HG02981 (cell line): Measurements from ENCODE around the gene ADAT3.

ENCODE experiments used
- ATAC-seq: cut with Tn5 transposase; IDR thresholded peaks from one replicate; pipeline ENCODE4 v1.9.1; 2021; ENCODE audit warnings: mild to moderate bottlenecking, moderate library complexity; ENCODE audit not compliant: unreplicated experiment

ADAT3 gene

GRCh38 chr19:1905110-1905862 lies at the start of gene ADAT3, which contains the start of gene SCAMP4:
Gene ADAT3 (plus strand): TSS chr19:1905399. CDS start chr19:1912048, 6,649 bp downstream.
Gene SCAMP4 (plus strand): TSS chr19:1905399. CDS start chr19:1915020, 9,621 bp downstream.
- ATAC-seq = peak; percentile 81

- ATAC-seq = no peak
Observed at GRCh38 chr19:1855828-1856255, 49.4 kb upstream of the ADAT3 start.

- ATAC-seq = no peak
Observed at GRCh38 chr19:1856345-1856697, 48.9 kb upstream of the ADAT3 start.

- no peak for ATAC-seq
Observed at GRCh38 chr19:1856698-1857603, 48.2 kb upstream of the ADAT3 start.

GRCh38 chr19:1857648-1858326 lies 47.4 kb upstream of the ADAT3 start:
- ATAC-seq = no peak

GRCh38 chr19:1858412-1859081 lies 46.7 kb upstream of the ADAT3 start:
- no peak for ATAC-seq

GRCh38 chr19:1859331-1859781 lies 45.8 kb upstream of the ADAT3 start:
- no peak for ATAC-seq

- ATAC-seq = no peak
Observed at GRCh38 chr19:1860042-1860775, 45.0 kb upstream of the ADAT3 start.

GRCh38 chr19:1860821-1861598 lies 44.2 kb upstream of the ADAT3 start:
- ATAC-seq = no peak

- no peak for ATAC-seq
Observed at GRCh38 chr19:1861599-1862031, 43.6 kb upstream of the ADAT3 start.

- ATAC-seq = no peak
Observed at GRCh38 chr19:1862068-1862423, 43.2 kb upstream of the ADAT3 start.

- ATAC-seq = peak; percentile 2
Observed at GRCh38 chr19:1862424-1863327, 42.5 kb upstream of the ADAT3 start.

- ATAC-seq = no peak
Observed at GRCh38 chr19:1863328-1863637, 41.9 kb upstream of the ADAT3 start, which contains the start of gene KLF16. Gene KLF16 (minus strand): TSS chr19:1863579. CDS start chr19:1863497, 82 bp downstream.

- peak; percentile 47 for ATAC-seq
Observed at GRCh38 chr19:1863638-1864479, 41.3 kb upstream of the ADAT3 start.

- ATAC-seq = peak; percentile 27
Observed at GRCh38 chr19:1864480-1865171, 40.6 kb upstream of the ADAT3 start.

- ATAC-seq = no peak
Observed at GRCh38 chr19:1865172-1866010, 39.8 kb upstream of the ADAT3 start.
